GM12878 (cell line): Measurements from ENCODE around the gene OPRD1. TPM values are rescaled to one million over a fixed set of nuclear protein-coding genes. Genes with fewer than 3 reads are reported as not detected.

ENCODE experiments used
- ATAC-seq: fragments of 200-7000 bp; cut with Tn5 transposase; 3 replicates; pipeline ENCODE4 v1.9.1; 2020; ENCODE audit warnings: mild to moderate bottlenecking, moderate library complexity
- BruUV-seq: library from RNA; stranded (reverse); fragments of 400-500 nt; replicated peaks from 2 replicates; lab custom pipeline; 2021; lab: Mats Ljungman, UMichigan
- CTCF ChIA-PET: fragments of 300-600 bp; sonication (Branson Sonifier 250); formaldehyde crosslinking; extraction: SDS; loops from one replicate; lab custom pipeline; 2021; ENCODE audit warnings: inconsistent platforms; lab: Yijun Ruan, JAX
- POLR2A ChIA-PET: fragments of 350-600 bp; formaldehyde crosslinking; extraction: SDS; loops from one replicate; lab custom pipeline; 2021; ENCODE audit warnings: inconsistent platforms; lab: Charles Lee
- RAD21 ChIA-PET: fragments of 300-600 bp; sonication (Branson Sonifier 250); formaldehyde crosslinking; loops from one replicate; lab custom pipeline; 2023; ENCODE audit warnings: antibody characterized with exemption; ENCODE audit not compliant: unreplicated experiment; lab: Charles Lee
- SMC1A ChIA-PET: fragments of 300-600 bp; sonication (Branson Sonifier 250); formaldehyde crosslinking; loops from one replicate; lab custom pipeline; 2023; ENCODE audit not compliant: unreplicated experiment, uncharacterized antibody; lab: Charles Lee
- DNase-seq: peaks from one replicate; pipeline ENCODE4 v3.0.0-alpha.2; 2011; ENCODE audit warnings: low read depth, low spot score
- FAIRE-seq: peaks from 3 replicates; lab custom pipeline; 2011; peaks lifted over from hg19 to GRCh38; lab: Jason Lieb, UNC
- H2AFZ ChIP-seq: 2 replicates; pipeline ENCODE4 v1.6.0; 2011; ENCODE audit warnings: low read depth, low read length, control low read depth; ENCODE audit not compliant: control insufficient read depth
- H3K27ac ChIP-seq: 2 replicates; pipeline ENCODE4 v1.5.1; 2011; ENCODE audit warnings: control low read depth; ENCODE audit not compliant: control insufficient read depth, insufficient read depth
- H3K27me3 ChIP-seq, 2 experiments: replicated peaks in 1 of 2; 2 replicates each; pipeline versions ENCODE4 v1.6.0 to v1.6.1; 2011; ENCODE audit warnings: low read length in 1 of 2; ENCODE audit not compliant: control insufficient read depth in 2 of 2, insufficient read depth in 2 of 2
- H3K36me3 ChIP-seq, 2 experiments: 2 replicates each; pipeline ENCODE4 v1.5.1; 2011; ENCODE audit warnings: low read length in 1 of 2; ENCODE audit not compliant: control insufficient read depth in 2 of 2, insufficient read depth in 2 of 2
- H3K4me1 ChIP-seq: 2 replicates; pipeline ENCODE4 v1.6.1; 2011; ENCODE audit warnings: mild to moderate bottlenecking, low read length, moderate library complexity, mixed read lengths; ENCODE audit not compliant: control insufficient read depth, insufficient read depth
- H3K4me2 ChIP-seq: 2 replicates; pipeline ENCODE4 v1.6.0; 2011; ENCODE audit warnings: control low read depth; ENCODE audit not compliant: control insufficient read depth, insufficient read depth
- H3K4me3 ChIP-seq: fragments of 200-600 bp; sonication (generic); 2 replicates; pipeline ENCODE4 v1.5.1; 2016
- H3K79me2 ChIP-seq: 2 replicates; pipeline ENCODE4 v1.6.0; 2011; ENCODE audit warnings: low read length; ENCODE audit not compliant: control insufficient read depth, insufficient read depth
- H3K9ac ChIP-seq: 2 replicates; pipeline ENCODE4 v1.8.0; 2011; ENCODE audit warnings: low read length, control low read depth, mixed read lengths; ENCODE audit not compliant: control insufficient read depth, insufficient read depth
- H3K9me3 ChIP-seq: replicated peaks from 3 replicates; pipeline ENCODE4 v1.5.1; 2011; ENCODE audit warnings: mild to moderate bottlenecking, low read length; ENCODE audit not compliant: control insufficient read depth, insufficient read depth
- H4K20me1 ChIP-seq: 2 replicates; pipeline ENCODE4 v1.6.0; 2011; ENCODE audit not compliant: control insufficient read depth, insufficient read depth
- CBFB ChIP-seq: IDR thresholded peaks from 2 replicates; pipeline ENCODE4 v1.6.1; 2016; ENCODE audit warnings: antibody characterized with exemption, low read depth
- CHD2 ChIP-seq: IDR thresholded peaks from 2 replicates; pipeline ENCODE4 v1.6.1; 2011; ENCODE audit warnings: low read depth, low read length, improper control_type of control experiment, borderline replicate concordance
- DPF2 ChIP-seq: fragments of 450-650 bp; IDR thresholded peaks from 2 replicates; pipeline ENCODE4 v1.6.1; 2017; ENCODE audit warnings: mild to moderate bottlenecking
- GABPA ChIP-seq: IDR thresholded peaks from 2 replicates; pipeline ENCODE4 v1.6.1; 2014; ENCODE audit warnings: antibody characterized with exemption, low read depth, mild to moderate bottlenecking, inconsistent platforms
- KAT2A ChIP-seq: conservative IDR thresholded peaks from 2 replicates; pipeline ENCODE4 v1.6.1; 2011; ENCODE audit warnings: low read depth, low read length; ENCODE audit not compliant: control insufficient read depth
- MAX ChIP-seq: IDR thresholded peaks from 2 replicates; pipeline ENCODE4 v1.6.1; 2012; ENCODE audit warnings: low read depth, low read length, improper control_type of control experiment
- MEF2A ChIP-seq: IDR thresholded peaks from 2 replicates; pipeline ENCODE4 v1.6.1; 2011; ENCODE audit warnings: low read depth, mild to moderate bottlenecking, low read length, moderate library complexity; ENCODE audit not compliant: insufficient read depth
- MTA2 ChIP-seq: fragments of 450-650 bp; IDR thresholded peaks from 2 replicates; pipeline ENCODE4 v1.6.1; 2016; ENCODE audit warnings: low read depth, mild to moderate bottlenecking, moderate library complexity
- PRDM15 ChIP-seq: fragments of 450-650 bp; formaldehyde crosslinking; IDR thresholded peaks from 2 replicates; pipeline ENCODE4 v1.4.0; 2020; ENCODE audit warnings: mild to moderate bottlenecking, moderate library complexity
- RBBP5 ChIP-seq: fragments of 200-600 bp; sonication (generic); conservative IDR thresholded peaks from 2 replicates; pipeline ENCODE4 v1.6.1; 2016
- TCF3 ChIP-seq: IDR thresholded peaks from 2 replicates; pipeline ENCODE4 v1.6.1; 2012; ENCODE audit warnings: low read depth, mild to moderate bottlenecking, low read length, borderline replicate concordance; ENCODE audit not compliant: insufficient read depth
- TCF7 ChIP-seq: IDR thresholded peaks from 2 replicates; pipeline ENCODE4 v1.6.1; 2014; ENCODE audit warnings: antibody characterized with exemption, borderline replicate concordance
- USF2 ChIP-seq: IDR thresholded peaks from 2 replicates; pipeline ENCODE4 v1.6.1; 2011; ENCODE audit warnings: low read depth, low read length, improper control_type of control experiment, borderline replicate concordance
- WGBS: methylation state at CpG from one replicate; pipeline ENCODE4 v1.1.6; 2016; ENCODE audit warnings: low lambda C conversion rate; ENCODE audit not compliant: insufficient replicate concordance, insufficient coverage; ENCODE audit errors: missing lambda C conversion rate; 5-methylcytosine and 5-hydroxymethylcytosine counted together
- in situ Hi-C: fragments of 300-500 bp; cut with MboI; formaldehyde crosslinking; loops from 9 replicates; pipeline ENCODE4 v1.14.3; 2018; ENCODE audit warnings: mixed read lengths
- intact Hi-C: fragments of 100-400 bp; cut with micrococcal nuclease; formaldehyde crosslinking; loops from one replicate; pipeline ENCODE4 v1.14.2; 2022; ENCODE audit not compliant: unreplicated experiment
- polyA plus RNA-seq, 11 experiments: library from polyadenylated mRNA; depleted of rRNA in 4 of 11; unstranded in 6 of 11; stranded (reverse) in 5 of 11; fragments of >200 nt; fragmentation: Nextera tagmentation in 4 of 11; fragmentation: Illumina TruSeq in 1 of 11; extraction: Ambion mirVana in 4 of 11; extraction: Trizol in 1 of 11; gene quantifications; 1 replicate in 1 of 11; 2 replicates in 10 of 11; pipeline versions ENCODE4 v1.2.1 to v1.2.3, GENCODE V29; 2011 to 2016; ENCODE audit warnings: inconsistent platforms in 2 of 11, missing spikeins in 2 of 11, low read depth in 1 of 11
- total RNA-seq, 4 experiments: library from RNA; depleted of rRNA in 3 of 4; stranded (reverse); fragments of >200 nt in 3 of 4; fragmentation: Illumina TruSeq in 1 of 4; extraction: Trizol in 1 of 4; gene quantifications; 2 replicates each; pipeline versions ENCODE4 v1.2.1 to v1.2.3, GENCODE V29; 2013 to 2021
- TF ChIP-seq, protein P1 (sequence below): fragments of 450-650 bp; IDR thresholded peaks from 2 replicates; pipeline ENCODE4 v1.6.1; 2017; ENCODE audit warnings: mild to moderate bottlenecking, moderate library complexity

The OPRD1 gene
- total and polyA plus RNA-seq, 10 of the 15 experiments (the other 5 are each of a cell fraction or from before 2014, with no cell fraction given) = 0.02 TPM; not detected in 8

GRCh38 chr1:28804071-28804470, 7.9 kb upstream of the OPRD1 start:
- ChIA-PET CTCF (interaction anchor here (1.6 kb wide), 1 partner anchor 11 kb away, joined by 3 read pairs; no protein-coding TSS in a partner anchor), RAD21 (no interaction called here), SMC1A (interaction anchor here (0.6 kb wide), 1 partner anchor 325 kb away, joined by 3 read pairs; no protein-coding TSS in a partner anchor), POLR2A (interaction anchor here (0.5 kb wide), 1 partner anchor 132 kb away, joined by 3 read pairs; no protein-coding TSS in a partner anchor)
- no peak overlapping the region for H3K27ac ChIP-seq
- no peaks in the 10 kb centered on the region for H3K4me1 ChIP-seq
- WGBS = 36% methylated on average over 3 of the region's 3 CpGs
- no peak for ATAC-seq
- no peaks in the 10 kb centered on the region for H3K36me3 ChIP-seq
- intact Hi-C loops = no loop called here
- no peak overlapping the region for H3K4me3 ChIP-seq
- H2AFZ ChIP-seq = no peak overlapping the region
- no peak overlapping the region for H3K4me2 ChIP-seq
- no peak for DNase-seq
- TF ChIP-seq MEF2A = no peak
- TF ChIP-seq MTA2 = no peak
- no peak for TF ChIP-seq MAX
- no peak for TF ChIP-seq CHD2
- TF ChIP-seq DPF2 = no peak
- TF ChIP-seq PRDM15 (CRISPR knock-in tag) = no peak
- no peak for TF ChIP-seq TCF7
- TF ChIP-seq GABPA = no peak
- TF ChIP-seq, protein P1, sequence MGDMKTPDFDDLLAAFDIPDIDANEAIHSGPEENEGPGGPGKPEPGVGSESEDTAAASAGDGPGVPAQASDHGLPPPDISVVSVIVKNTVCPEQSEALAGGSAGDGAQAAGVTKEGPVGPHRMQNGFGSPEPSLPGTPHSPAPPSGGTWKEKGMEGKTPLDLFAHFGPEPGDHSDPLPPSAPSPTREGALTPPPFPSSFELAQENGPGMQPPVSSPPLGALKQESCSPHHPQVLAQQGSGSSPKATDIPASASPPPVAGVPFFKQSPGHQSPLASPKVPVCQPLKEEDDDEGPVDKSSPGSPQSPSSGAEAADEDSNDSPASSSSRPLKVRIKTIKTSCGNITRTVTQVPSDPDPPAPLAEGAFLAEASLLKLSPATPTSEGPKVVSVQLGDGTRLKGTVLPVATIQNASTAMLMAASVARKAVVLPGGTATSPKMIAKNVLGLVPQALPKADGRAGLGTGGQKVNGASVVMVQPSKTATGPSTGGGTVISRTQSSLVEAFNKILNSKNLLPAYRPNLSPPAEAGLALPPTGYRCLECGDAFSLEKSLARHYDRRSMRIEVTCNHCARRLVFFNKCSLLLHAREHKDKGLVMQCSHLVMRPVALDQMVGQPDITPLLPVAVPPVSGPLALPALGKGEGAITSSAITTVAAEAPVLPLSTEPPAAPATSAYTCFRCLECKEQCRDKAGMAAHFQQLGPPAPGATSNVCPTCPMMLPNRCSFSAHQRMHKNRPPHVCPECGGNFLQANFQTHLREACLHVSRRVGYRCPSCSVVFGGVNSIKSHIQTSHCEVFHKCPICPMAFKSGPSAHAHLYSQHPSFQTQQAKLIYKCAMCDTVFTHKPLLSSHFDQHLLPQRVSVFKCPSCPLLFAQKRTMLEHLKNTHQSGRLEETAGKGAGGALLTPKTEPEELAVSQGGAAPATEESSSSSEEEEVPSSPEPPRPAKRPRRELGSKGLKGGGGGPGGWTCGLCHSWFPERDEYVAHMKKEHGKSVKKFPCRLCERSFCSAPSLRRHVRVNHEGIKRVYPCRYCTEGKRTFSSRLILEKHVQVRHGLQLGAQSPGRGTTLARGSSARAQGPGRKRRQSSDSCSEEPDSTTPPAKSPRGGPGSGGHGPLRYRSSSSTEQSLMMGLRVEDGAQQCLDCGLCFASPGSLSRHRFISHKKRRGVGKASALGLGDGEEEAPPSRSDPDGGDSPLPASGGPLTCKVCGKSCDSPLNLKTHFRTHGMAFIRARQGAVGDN = no peak
- TF ChIP-seq RBBP5 = no peak
- no peak for TF ChIP-seq TCF3
- no peak for TF ChIP-seq KAT2A
- TF ChIP-seq CBFB = no peak
- no peak for TF ChIP-seq USF2
- TF ChIP-seq, all 136 proteins: peak for 0
- Histone ChIP-seq H3K9ac (no peak overlapping the region), H3K27me3 (no peaks in the 10 kb centered on the region), H4K20me1 (no peaks in the 10 kb centered on the region), H3K9me3 (no peaks in the 10 kb centered on the region; the same call in 2 of the 3 replicates), H3K79me2 (no peaks in the 10 kb centered on the region)
- BruUV-seq = no TSS peak
- no peak for FAIRE-seq
- in situ Hi-C loops = no loop called here
